CMK (cell line): Measurements from ENCODE around the gene METAP1.
"Not testable (repeated sequence)": the region's sequence is repeated elsewhere in the genome, so short reads cannot be mapped to it uniquely, and the experiment has no call there.

Experiments used
- DNase-seq: peaks from one replicate; pipeline ENCODE4 v3.0.0-alpha.2; 2010; ENCODE audit warnings: low read depth

Gene METAP1

DNA sequence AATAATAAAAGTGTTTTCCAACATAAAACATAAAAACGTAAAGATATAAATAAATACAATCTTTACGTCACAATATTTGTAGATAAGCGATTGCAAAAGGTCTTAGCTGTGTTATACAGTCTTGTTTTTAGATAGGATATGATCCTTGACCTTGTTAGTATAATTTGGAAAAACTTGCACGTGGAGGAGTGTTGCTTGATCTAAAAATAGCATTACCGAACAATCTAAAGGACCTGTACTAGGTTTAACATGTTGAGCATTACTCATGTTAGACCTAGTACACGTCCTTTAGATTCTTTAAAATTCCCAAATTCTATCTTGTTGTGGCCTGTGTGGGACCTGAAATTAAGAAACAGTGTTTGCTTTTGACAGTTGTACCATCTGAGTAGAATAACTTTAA is 1.6 kb downstream of the METAP1 start:
- no peak for DNase-seq

GRCh38 chr4:98998551-98998950 is 3.0 kb downstream of the METAP1 start:
- DNase-seq = no peak

DNA sequence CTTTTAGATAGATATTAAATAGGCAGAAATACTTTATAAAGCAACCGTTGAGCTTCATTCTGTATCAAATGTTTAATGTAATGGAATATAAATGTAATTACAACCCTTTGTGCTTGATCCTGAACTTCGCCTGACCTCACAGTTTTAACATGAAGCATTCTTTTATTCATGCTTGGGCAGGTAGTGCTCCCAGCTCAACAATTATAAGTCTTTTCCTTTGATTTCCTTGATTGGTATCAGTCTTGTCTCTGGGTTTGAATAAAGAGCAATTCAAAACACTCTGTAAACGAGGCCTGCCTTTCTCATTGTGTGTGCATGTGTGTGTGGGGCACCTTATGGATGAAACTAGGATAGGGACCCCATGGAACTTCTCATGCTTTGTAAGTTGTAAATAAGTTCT is 6.8 kb downstream of the METAP1 start:
- no peak for DNase-seq

DNA sequence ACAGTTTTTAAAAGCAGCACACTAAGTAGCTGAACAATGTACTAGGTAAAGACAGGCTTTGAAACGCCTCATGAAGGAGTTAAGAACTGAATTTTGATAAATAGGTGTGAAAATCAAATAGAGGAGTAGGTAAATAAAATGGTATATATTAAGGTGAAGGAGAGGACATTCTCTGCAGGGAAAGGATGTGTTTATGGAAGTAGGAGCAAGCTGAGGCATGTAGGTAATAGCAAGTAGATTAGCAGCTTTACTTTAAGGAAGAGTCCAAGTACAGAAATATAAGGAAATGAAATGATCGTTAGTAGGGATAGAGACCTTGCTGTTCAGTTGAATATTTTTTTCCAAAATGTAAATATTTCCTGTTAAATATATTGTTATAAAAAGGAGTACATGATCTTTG is 12.5 kb downstream of the METAP1 start:
- DNase-seq = no peak

GRCh38 chr4:99011910-99012309 is 16.4 kb downstream of the METAP1 start:
- DNase-seq = no peak

DNA sequence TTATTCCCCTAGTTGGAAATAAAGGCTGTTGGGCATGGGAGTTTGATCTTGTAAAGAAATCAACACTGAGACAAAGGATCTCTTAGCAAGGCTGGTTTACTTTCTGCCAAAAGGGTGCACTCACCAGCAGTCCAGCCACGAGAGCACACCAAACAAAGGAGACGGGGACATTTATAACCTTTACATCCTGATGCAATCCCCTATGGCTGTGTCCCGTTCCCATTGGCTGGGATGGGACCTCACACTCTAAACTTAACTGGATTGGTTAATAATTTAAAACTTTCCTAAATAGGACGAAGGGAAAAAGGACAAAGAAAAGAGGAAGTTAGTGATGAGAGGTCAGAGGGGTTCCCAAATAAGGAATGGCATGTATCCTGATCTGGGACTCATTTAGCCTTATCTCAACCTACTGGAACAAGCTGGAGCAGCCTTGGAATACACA is 17.9 kb downstream of the METAP1 start:
- DNase-seq = no peak

- DNase-seq = no peak
These were observed 18.5 kb downstream of the METAP1 start for GRCh38 chr4:99013884-99014523.

- no peak for DNase-seq
These were observed 25.9 kb downstream of the METAP1 start for GRCh38 chr4:99021386-99021785.

DNA sequence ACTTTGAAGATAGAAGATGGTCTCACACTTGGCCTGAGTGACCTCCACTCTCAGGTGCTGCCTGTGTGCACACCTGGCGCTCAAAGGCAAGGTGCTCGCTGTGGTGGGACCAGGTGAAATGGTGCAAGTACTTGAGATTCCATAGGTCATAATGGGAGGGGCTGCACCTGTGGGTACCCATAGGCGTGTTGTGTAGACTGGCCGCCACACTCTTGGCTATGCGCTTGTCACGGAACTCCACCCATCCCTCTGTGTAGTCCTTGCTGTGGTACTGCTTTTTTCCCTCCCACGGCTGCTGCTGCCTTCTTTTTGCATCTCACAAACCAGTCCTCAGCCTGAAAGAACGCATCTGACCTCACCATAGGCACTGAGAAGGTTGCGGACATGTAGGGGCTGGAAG is 27.0 kb downstream of the METAP1 start:
- no peak for DNase-seq

GRCh38 chr4:99023800-99024251 is 28.3 kb downstream of the METAP1 start:
- DNase-seq = not testable (repeated sequence)

- DNase-seq = no peak
These were observed 29.2 kb downstream of the METAP1 start for GRCh38 chr4:99024481-99025275.

DNA sequence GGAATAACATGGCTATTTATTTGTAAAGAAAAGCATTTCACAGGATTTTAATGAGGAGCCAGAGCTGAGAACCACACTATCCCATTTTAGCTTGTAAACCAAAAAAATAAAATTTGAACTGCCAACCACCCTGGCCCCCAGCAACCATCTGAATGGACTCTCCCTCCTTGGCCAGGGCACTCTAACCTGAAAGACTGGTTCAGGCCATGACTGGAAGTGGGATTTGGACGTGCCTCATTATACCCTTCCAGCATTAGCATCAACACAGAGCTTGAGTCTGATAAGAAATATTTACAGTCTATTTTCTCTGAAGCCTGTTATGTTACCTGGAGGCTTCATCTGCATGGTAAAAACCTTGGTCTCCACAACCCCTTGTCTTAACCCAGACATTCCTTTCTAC is 30.0 kb downstream of the METAP1 start:
- no peak for DNase-seq

- DNase-seq = no peak
These were observed 31.8 kb downstream of the METAP1 start for GRCh38 chr4:99027304-99027703.

DNA sequence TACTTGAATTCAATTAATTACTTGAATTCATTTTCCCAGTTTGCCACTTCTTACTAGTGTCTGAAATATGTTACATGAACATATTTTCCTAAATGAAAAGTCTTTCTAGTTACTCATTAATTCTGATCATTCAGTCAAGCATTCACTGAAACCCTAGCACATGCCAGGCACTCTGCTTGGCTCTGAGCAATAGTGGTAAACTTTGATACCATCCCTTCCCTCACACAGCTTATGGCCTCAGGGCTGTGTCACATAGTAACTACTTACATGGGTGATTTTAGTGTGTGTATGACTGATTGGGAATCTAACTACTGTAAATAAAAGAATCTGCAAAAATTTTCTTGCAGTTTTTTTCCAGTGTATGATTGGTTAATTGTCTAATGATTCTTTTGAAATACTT is 32.7 kb downstream of the METAP1 start:
- DNase-seq = no peak

DNA sequence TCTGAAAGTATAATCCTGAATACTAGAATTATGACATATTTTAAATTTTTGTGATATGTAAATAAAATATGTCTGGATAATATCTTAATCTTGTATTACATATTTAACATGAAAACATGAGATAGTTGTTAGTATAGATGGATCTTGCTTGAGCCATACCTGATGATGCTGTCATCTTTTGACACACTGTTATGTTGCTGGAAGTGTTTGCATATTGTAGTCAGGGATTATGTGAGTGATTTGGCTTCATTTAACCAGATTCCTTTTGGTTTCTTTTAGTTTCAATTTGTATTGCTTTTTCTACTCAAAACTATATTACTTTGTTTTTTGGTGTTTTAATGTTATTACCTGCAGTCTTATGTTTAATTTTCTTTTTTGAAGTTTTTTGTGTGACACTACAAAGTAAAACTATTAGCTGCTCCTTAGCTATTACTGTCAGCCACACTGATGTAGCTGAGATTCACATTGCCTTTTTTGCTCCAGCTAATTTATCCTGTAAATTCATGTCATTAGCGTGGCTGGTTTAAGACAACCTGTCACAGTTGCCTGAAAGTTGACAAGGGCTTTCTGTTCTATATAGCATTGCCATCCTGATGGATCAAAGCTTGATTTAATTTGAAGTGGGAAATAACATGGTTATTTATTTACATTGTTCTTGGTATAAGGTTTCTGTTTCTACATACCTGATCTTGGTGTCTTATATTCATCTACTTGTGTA is 33.7 kb downstream of the METAP1 start:
- no peak for DNase-seq

DNA sequence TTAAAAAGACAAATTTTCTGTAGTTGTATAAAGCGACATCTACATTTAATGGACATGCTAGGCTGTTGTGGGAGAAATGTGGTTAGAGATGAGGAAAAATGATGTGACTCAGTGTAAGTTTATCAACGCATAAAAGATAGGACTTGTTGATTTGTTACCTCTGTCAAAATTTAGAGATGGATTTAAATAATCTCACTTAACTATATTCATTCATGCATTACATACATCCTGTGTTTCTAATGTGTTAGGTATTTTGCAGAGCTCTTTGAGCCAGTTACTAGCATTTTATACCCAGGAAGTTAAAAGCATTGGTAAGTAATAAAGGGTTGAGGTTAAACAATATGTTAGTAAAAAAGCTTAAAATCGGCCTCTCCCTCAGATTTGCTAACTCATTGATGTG is 34.3 kb downstream of the METAP1 start:
- no peak for DNase-seq

- no peak for DNase-seq
These were observed 38.4 kb downstream of the METAP1 start for GRCh38 chr4:99033956-99034355.

- DNase-seq = no peak
These were observed 42.7 kb downstream of the METAP1 start for GRCh38 chr4:99038213-99038612.

DNA sequence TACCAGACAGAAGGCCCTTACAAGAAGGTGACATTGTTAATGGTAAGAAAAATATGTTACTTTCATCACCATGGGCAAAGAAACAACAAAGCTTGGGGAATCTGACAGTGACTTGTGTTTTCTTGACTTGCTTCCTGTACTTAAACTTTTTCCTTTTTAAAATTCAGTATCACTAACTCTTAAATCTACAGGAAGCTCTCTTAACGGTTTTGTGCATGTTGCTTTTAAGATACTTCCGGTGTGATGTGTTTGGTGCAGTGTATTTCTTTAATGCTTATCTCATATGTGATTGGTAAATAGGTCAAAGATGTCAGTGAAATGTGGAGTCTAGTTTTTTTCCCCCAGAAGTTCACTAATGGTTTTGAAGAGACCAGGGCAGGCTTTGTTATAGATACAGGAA is 47.8 kb downstream of the METAP1 start:
- no peak for DNase-seq

GRCh38 chr4:99047710-99048109 is 52.2 kb downstream of the METAP1 start:
- DNase-seq = no peak

GRCh38 chr4:99052902-99053301 is 57.4 kb downstream of the METAP1 start:
- no peak for DNase-seq

GRCh38 chr4:99054428-99054994 is 59.0 kb downstream of the METAP1 start:
- DNase-seq = no peak

- DNase-seq = no peak
These were observed 62.7 kb downstream of the METAP1 start for GRCh38 chr4:99058228-99058627.
